GM06990 (cell line): ENCODE results near the gene DIO1.

ENCODE experiments used
- DNase-seq: peaks from one replicate; pipeline ENCODE4 v3.0.0-alpha.2; 2011; ENCODE audit not compliant: insufficient read length; ENCODE audit errors: extremely low read depth
- H3K27me3 ChIP-seq: replicated peaks from 2 replicates; pipeline ENCODE4 v1.6.0; 2011; ENCODE audit warnings: low read length; ENCODE audit not compliant: control insufficient read depth, insufficient read depth
- H3K36me3 ChIP-seq: 2 replicates; pipeline ENCODE4 v1.5.1; 2011; ENCODE audit warnings: low read length; ENCODE audit not compliant: control insufficient read depth, insufficient read depth
- H3K4me3 ChIP-seq: replicated peaks from 2 replicates; pipeline ENCODE4 v1.5.1; 2011; ENCODE audit warnings: low read depth, mild to moderate bottlenecking, control low read depth, low read length
- CTCF ChIP-seq: IDR thresholded peaks from 2 replicates; pipeline ENCODE4 v1.5.1; 2011; ENCODE audit warnings: low read length, control low read depth, mild to moderate bottlenecking, inconsistent platforms; ENCODE audit not compliant: insufficient read depth, poor library complexity, severe bottlenecking

Gene DIO1

GRCh38 chr1:53959664-53960250, 65.8 kb downstream of the DIO1 start:
- Histone ChIP-seq H3K4me3 (no peak overlapping the region), H3K36me3 (peaks cover 16% of the 10 kb centered on the region), H3K27me3 (no peaks in the 10 kb centered on the region)
- DNase-seq = peak; percentile 19
- TF ChIP-seq CTCF = peak; percentile 52
